NCI-H82 (cell line): Measurements from ENCODE around the gene ZNF467.
A peak's percentile ranks its signal among the peaks of the same experiment; 100 is the strongest.

Experiments
- DNase-seq: peaks from one replicate; lab custom pipeline; 2025; lab: John Stamatoyannopoulos, UW

ZNF467 gene

DNA sequence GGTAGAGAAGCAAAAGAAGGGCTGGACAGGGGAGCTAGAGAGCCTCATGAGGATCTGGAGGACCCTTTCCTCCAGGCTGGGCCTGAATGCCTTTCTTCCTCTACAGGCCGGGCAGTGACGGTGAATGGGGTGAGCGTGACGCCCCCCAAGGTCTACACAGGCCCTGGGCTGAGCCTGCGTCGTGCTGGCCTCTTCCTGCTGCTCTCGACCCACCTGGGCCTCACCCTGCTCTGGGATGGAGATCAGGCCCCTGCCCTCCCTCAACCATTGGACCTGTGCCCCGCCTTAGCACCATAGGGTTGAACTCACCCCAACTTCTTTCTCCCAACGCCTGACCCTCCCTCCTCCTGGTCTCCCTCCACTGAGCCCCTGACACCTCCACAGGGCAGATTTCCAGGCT is 12.6 kb upstream of the ZNF467 start:
- no peak for DNase-seq

DNA sequence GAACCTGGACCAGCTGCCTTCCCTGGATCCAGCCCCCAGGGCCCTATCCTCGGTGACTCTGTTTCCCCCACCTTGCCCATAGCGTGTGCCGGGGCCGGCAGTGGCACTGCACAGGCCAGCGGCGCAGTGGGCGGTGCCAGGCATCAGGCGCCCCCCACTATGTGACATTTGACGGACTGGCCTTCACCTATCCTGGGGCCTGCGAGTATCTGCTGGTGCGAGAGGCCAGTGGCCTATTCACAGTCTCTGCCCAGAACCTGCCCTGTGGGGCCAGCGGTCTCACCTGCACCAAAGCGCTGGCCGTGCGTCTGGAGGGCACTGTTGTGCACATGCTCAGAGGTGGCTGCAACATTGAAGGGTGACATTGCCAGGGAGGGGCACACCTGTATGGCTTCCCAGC is 12.0 kb upstream of the ZNF467 start:
- DNase-seq: no peak

- no peak for DNase-seq
These were observed 10.8 kb upstream of the ZNF467 start for GRCh38 chr7:149784251-149784608.

DNA sequence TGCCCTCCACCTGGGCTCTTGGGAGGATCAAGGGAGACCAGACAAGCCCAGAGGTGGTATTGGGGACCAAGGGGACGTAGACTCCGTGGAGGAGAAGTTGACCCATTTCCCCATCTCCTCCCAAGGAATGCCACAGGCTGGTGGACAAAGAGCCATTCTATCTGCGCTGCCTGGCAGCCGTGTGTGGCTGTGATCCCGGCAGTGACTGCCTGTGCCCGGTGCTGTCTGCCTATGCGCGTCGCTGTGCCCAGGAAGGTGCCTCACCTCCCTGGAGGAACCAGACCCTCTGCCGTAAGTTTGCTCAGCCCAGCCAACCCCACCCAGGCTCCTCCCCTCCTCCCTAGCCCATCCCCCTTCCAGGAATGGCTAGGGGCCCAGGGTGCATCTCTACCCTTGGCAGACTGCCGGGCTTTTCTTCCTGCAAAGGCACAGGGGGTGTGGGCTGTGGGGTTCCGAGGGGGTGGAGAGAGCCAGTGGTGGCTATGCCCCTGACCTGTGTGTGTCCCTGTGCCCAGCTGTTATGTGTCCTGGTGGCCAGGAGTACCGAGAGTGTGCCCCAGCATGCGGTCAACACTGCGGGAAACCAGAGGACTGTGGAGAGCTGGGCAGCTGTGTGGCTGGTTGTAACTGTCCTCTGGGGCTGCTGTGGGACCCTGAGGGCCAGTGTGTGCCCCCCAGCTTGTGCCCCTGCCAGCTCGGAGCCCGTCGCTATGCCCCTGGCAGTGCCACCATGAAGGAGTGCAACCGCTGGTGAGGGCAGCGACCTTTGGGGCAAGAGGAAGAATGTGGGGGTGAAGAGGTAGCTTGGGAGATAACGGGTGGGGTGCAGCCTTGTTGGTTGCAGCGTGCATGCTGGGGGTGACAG is 10.2 kb upstream of the ZNF467 start:
- DNase-seq: peak; percentile 28

GRCh38 chr7:149782682-149783345 is 9.4 kb upstream of the ZNF467 start:
- DNase-seq: no peak

DNA sequence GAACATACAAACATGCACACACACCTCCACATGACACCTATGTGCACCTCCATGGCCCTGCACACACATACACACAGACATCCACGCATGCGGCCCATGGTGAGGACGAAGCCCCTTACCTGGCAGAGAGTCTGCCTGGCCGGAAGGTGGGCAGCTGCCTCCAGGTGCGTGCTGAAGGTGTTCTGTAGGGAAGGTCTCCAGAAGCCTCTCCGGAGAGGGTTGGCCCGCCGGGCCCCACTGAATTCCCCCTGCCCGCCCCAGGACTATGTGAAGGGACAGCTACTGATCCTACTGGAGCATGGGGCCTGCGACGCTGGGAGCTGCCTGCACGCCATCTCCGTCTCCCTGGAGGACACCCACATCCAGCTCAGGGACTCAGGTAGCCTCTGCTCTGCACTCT is 8.5 kb upstream of the ZNF467 start:
- DNase-seq: no peak

DNA sequence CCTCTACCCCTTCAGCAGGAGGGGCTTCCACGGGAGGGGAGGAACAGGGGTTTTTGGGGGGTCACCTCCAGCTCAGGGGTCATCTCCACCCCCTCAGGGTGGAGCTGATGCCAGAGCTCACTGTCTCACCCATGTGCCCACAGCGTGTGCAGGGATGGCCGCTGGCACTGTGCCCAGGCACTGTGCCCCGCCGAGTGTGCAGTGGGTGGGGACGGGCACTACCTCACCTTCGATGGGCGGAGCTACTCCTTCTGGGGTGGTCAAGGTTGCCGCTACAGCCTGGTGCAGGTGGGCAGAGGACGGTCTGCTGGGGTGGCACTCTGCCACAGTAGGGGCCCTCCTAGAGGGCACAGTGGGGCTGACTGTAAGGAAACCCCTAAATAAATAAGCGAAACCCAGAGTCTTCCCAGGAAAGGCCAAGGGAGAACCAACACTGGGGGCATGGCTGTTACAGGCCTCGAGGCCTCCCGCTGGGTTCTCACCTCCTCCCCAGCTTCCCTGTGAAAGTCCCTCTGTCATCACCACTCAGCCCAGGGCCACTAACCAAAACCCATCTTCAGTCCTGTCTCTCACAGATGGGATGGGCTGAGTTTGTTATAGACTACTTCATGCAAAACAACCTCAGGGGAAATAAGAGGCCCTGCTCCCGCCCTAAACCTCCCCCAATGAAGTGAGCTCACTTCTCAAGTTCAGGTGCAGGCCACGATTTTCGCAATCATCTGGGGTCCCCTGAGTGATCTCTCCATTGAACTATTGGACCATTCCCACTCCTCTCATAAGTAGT is 7.4 kb upstream of the ZNF467 start:
- DNase-seq: no peak

GRCh38 chr7:149780056-149780455 is 6.7 kb upstream of the ZNF467 start:
- DNase-seq: no peak

GRCh38 chr7:149779502-149779805 is 6.1 kb upstream of the ZNF467 start:
- no peak for DNase-seq

- no peak for DNase-seq
These were observed 5.5 kb upstream of the ZNF467 start for GRCh38 chr7:149778696-149779501.

DNA sequence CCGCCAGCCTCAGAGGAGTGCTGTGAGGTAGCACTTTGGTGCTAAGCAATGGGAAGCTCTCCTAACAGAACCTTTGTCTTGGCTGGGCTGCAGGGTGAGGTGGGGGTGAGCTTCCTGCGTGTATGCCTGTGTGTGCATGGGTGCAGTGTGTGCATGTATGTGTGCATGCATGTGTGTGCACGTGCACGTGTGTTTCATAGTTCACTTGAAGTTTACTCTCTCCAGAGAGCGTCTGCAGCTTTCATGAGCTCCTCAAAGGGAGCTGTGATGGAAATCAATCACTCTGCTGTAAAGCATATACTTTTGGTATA is 4.9 kb upstream of the ZNF467 start:
- no peak for DNase-seq

DNA sequence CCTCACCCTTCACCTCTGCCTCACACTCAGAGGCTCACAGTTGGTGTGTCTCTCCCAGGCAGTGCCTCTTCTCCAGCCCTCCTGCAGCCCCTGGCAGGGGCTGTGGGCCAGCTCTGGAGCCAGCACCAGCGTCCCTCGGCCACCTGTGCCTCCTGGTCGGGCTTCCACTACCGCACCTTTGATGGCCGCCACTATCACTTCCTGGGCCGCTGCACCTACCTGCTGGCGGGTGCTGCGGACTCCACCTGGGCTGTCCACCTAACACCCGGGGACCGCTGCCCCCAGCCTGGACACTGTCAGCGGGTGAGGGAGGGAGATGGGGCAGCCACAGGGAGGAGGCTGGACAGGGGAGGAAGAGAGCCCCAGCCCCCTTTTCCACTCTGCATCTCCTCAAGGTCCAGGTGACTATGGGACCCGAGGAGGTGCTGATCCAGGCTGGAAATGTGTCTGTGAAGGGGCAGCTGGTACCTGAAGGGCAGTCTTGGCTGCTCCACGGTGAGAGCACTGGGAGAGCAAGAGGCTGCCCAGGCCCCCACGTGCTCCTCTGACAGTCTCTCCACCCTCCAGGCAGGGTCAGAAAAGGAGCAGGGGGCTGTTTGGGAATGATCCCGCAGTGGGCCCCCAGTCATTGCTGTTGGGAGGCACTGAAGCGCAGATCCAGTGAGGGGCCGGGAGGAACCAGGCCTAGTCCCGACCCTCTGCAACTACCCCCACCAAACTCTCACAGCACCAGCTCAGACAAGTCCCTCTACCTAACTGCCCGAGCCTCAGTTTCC is 4.4 kb upstream of the ZNF467 start:
- DNase-seq: no peak

DNA sequence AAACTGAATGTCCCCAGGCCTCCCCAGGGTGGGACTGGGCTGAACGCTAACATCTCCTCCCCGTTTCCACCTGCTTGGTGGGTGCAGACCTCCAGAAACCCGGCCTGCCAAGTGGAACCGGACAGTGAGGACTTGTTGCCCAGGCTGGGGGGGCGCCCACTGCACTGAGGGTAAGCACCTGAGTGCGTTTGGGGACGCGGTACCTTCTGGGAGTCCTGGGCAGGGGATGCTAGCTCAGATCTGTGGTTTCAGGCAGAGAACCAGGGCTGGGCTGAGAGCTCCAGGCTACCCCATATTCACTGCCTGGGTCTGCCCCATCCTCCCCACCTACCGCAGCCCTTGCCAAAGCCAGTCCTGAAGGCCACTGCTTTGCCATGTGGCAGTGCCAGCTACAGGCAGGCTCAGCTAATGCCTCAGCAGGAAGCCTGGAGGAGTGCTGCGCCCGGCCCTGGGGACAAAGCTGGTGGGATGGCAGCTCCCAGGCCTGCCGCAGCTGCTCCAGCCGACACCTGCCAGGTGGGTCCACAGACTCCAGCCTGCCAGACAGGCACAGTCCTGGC is 3.5 kb upstream of the ZNF467 start:
- no peak for DNase-seq

- DNase-seq: no peak
These were observed 2.9 kb upstream of the ZNF467 start for GRCh38 chr7:149776289-149776688.

DNA sequence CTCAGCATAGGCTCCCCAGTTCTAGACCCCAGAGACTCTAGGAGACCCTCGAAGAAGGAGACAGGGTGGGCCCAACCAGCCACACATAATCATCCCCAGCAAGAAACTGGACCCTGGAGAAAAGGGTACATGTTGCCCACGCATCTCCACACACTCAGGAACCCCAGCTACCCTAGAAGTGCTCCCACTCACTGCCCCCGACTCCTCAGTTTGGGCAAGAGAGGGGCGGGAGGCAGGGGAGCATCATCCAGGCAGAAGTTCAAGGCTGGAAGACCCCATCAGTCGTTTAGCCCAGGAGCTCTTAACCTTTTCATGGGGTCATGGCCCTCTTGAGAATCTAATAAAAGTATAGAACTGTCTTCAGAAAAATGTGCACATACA is 1.8 kb upstream of the ZNF467 start:
- no peak for DNase-seq

- DNase-seq: peak; percentile 44
These were observed 1.1 kb upstream of the ZNF467 start for GRCh38 chr7:149774237-149775175.

DNA sequence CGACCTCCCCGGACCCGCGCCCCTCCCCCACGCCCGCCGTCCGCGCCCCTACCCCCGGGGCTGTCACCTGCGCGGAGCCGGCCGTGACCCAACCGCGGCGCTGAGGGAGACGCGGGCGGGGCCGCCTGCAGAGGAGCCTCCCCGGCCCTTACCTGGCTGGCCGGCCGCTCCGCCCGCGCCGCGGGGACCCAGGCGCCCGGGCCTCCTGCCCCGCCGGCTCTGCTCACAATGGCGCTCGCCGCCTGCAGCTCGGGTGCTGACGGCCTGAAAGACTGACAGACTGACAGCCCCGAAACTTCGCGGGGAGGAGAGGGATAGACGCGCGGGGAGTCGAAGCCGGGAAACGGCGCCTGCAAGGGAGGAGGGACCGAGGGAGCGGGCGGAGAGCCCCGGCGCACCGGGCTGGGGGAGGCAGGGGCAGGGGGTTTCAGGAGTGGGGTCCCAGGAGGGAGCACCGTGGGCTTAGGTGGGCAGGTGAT is 393 bp downstream of the ZNF467 start:
- DNase-seq: peak; percentile 39

- peak; percentile 31 for DNase-seq
These were observed 990 bp downstream of the ZNF467 start for GRCh38 chr7:149772241-149772955.

GRCh38 chr7:149771720-149772240 is 1.6 kb downstream of the ZNF467 start:
- peak; percentile 94 for DNase-seq
